OCI-LY7 (cell line): ENCODE results near the gene RBM38.

Experiments
- EZH2phosphoT487 ChIP-seq: fragments of 200-600 bp; sonication (generic); IDR thresholded peaks from 2 replicates; pipeline ENCODE4 v1.6.1; 2018; ENCODE audit warnings: low read depth, borderline replicate concordance, mild to moderate bottlenecking, mixed run types, antibody characterized with exemption, low read length, moderate library complexity, mixed read lengths
- TF ChIP-seq, protein P1 (sequence below): fragments of 200-600 bp; sonication (generic); conservative IDR thresholded peaks from 2 replicates; pipeline ENCODE4 v1.5.1; 2014; ENCODE audit warnings: mild to moderate bottlenecking, antibody characterized with exemption, low read length, moderate library complexity, mixed read lengths

GRCh38 chr20:57364451-57364850 lies 26.7 kb upstream of the RBM38 start:
- TF ChIP-seq, protein P1, sequence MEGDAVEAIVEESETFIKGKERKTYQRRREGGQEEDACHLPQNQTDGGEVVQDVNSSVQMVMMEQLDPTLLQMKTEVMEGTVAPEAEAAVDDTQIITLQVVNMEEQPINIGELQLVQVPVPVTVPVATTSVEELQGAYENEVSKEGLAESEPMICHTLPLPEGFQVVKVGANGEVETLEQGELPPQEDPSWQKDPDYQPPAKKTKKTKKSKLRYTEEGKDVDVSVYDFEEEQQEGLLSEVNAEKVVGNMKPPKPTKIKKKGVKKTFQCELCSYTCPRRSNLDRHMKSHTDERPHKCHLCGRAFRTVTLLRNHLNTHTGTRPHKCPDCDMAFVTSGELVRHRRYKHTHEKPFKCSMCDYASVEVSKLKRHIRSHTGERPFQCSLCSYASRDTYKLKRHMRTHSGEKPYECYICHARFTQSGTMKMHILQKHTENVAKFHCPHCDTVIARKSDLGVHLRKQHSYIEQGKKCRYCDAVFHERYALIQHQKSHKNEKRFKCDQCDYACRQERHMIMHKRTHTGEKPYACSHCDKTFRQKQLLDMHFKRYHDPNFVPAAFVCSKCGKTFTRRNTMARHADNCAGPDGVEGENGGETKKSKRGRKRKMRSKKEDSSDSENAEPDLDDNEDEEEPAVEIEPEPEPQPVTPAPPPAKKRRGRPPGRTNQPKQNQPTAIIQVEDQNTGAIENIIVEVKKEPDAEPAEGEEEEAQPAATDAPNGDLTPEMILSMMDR = no peak
- TF ChIP-seq EZH2phosphoT487 = no peak
